Measurements from ENCODE around the gene GGCT.
"Not testable (repeated sequence)": the region's sequence is repeated elsewhere in the genome, so short reads cannot be mapped to it uniquely, and the experiment has no call there.

DNA sequence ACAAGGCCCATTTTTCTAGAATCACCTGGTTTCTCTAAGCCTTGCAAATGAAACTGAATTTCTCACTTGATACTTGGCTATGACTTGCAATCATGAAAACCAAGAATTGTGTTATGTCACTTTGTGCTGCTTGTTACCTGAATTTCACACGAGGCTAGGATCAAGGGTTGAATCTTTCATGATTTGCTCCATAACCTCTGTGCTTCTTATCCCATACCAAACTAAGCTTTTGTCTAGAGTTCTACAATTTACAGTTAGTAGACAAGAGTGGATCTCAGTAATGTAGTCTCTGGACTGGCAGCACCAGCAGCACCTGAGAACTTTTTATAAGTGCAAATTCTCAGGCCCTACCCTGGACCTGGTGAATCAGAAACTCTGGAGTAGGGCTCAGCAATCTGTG is 22.7 kb upstream of the GGCT start:
- TF ChIP-seq POLR2AphosphoS5 (IDR thresholded peaks at IDR 0.05; ENCODE audit: low read depth, low read length); SIN3A (conservative IDR thresholded peaks at IDR 0.05 in 1 of 2, IDR thresholded peaks at IDR 0.05 in 1 of 2; ENCODE audit: low read depth in 1 of 2, low read length in 2 of 2); RAD21 (IDR thresholded peaks at IDR 0.05 in 1 of 2, conservative IDR thresholded peaks at IDR 0.05 in 1 of 2; ENCODE audit: low read depth in 2 of 2, low read length in 2 of 2); CREB1 (IDR thresholded peaks at IDR 0.05); EP300 (IDR thresholded peaks at IDR 0.05; ENCODE audit: borderline replicate concordance in 1 of 2, low read depth in 2 of 2, low read length in 2 of 2); TBP (IDR thresholded peaks at IDR 0.05; ENCODE audit: low read depth, low read length); KDM1A (IDR thresholded peaks at IDR 0.05; ENCODE audit: borderline replicate concordance, low read length); GTF2F1 (IDR thresholded peaks at IDR 0.05; ENCODE audit: borderline replicate concordance, low read depth, low read length); CEBPB (IDR thresholded peaks at IDR 0.05; ENCODE audit: low read depth, low read length); POLR2A (IDR thresholded peaks at IDR 0.05; ENCODE audit: control extremely low read depth in 1 of 2, low read depth in 2 of 2, low read length in 2 of 2); JUN (IDR thresholded peaks at IDR 0.05; ENCODE audit: low read depth, low read length): not testable (repeated sequence)
- TF ChIP-seq, protein P1, sequence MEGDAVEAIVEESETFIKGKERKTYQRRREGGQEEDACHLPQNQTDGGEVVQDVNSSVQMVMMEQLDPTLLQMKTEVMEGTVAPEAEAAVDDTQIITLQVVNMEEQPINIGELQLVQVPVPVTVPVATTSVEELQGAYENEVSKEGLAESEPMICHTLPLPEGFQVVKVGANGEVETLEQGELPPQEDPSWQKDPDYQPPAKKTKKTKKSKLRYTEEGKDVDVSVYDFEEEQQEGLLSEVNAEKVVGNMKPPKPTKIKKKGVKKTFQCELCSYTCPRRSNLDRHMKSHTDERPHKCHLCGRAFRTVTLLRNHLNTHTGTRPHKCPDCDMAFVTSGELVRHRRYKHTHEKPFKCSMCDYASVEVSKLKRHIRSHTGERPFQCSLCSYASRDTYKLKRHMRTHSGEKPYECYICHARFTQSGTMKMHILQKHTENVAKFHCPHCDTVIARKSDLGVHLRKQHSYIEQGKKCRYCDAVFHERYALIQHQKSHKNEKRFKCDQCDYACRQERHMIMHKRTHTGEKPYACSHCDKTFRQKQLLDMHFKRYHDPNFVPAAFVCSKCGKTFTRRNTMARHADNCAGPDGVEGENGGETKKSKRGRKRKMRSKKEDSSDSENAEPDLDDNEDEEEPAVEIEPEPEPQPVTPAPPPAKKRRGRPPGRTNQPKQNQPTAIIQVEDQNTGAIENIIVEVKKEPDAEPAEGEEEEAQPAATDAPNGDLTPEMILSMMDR (IDR thresholded peaks at IDR 0.05; ENCODE audit: control extremely low read depth in 1 of 3, insufficient read depth in 1 of 3, low read depth in 1 of 3, low read length in 3 of 3) = not testable (repeated sequence)
- TF ChIP-seq, protein P2, sequence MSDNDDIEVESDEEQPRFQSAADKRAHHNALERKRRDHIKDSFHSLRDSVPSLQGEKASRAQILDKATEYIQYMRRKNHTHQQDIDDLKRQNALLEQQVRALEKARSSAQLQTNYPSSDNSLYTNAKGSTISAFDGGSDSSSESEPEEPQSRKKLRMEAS (IDR thresholded peaks at IDR 0.05) = not testable (repeated sequence)

All from H1 (cell line).